MM.1S (cell line): ENCODE measurements around the gene ZSCAN25.

Experiments
- DNase-seq: peaks from one replicate; pipeline ENCODE4 v3.0.0-alpha.2; 2015
- H2AFZ ChIP-seq: fragments of 300-600 bp; sonication (generic); 2 replicates; pipeline ENCODE4 v1.6.0; 2016; ENCODE audit warnings: antibody characterized with exemption, low read length
- H3F3A ChIP-seq: fragments of 300-600 bp; sonication (generic); 2 replicates; pipeline ENCODE4 v1.6.1; 2016; ENCODE audit warnings: mild to moderate bottlenecking, antibody characterized with exemption, low read length, moderate library complexity, mixed read lengths; ENCODE audit not compliant: insufficient read depth
- H3K27ac ChIP-seq: fragments of 300-600 bp; sonication (generic); 2 replicates; pipeline ENCODE4 v1.5.1; 2016; ENCODE audit warnings: mild to moderate bottlenecking, low read length
- H3K27me3 ChIP-seq: fragments of 300-600 bp; sonication (generic); replicated peaks from 2 replicates; pipeline ENCODE4 v1.6.0; 2016; ENCODE audit warnings: low read length; ENCODE audit not compliant: insufficient read depth
- H3K36me3 ChIP-seq: fragments of 300-600 bp; sonication (generic); replicated peaks from 2 replicates; pipeline ENCODE4 v1.6.1; 2016; ENCODE audit warnings: mild to moderate bottlenecking, low read length, mixed read lengths; ENCODE audit not compliant: insufficient read depth
- H3K4me1 ChIP-seq: fragments of 300-600 bp; sonication (generic); 2 replicates; pipeline ENCODE4 v1.6.1; 2016; ENCODE audit warnings: low read length, mixed read lengths
- H3K4me2 ChIP-seq: fragments of 300-600 bp; sonication (generic); 2 replicates; pipeline ENCODE4 v1.6.0; 2016; ENCODE audit warnings: low read depth, low read length
- H3K4me3 ChIP-seq: fragments of 300-600 bp; sonication (generic); 2 replicates; pipeline ENCODE4 v1.5.1; 2016; ENCODE audit warnings: low read length, mixed read lengths
- H3K79me2 ChIP-seq: fragments of 300-600 bp; sonication (generic); 2 replicates; pipeline ENCODE4 v1.6.1; 2016; ENCODE audit warnings: mixed run types, low read length, mixed read lengths
- H3K9ac ChIP-seq: fragments of 300-600 bp; sonication (generic); 2 replicates; pipeline ENCODE4 v1.6.1; 2016; ENCODE audit warnings: low read length, mixed read lengths
- H3K9me2 ChIP-seq: fragments of 300-600 bp; sonication (generic); replicated peaks from 2 replicates; pipeline ENCODE4 v1.6.1; 2016; ENCODE audit warnings: mild to moderate bottlenecking, low read length, mixed read lengths; ENCODE audit not compliant: insufficient read depth
- H3K9me3 ChIP-seq: fragments of 300-600 bp; sonication (generic); replicated peaks from 2 replicates; pipeline ENCODE4 v1.6.1; 2016; ENCODE audit warnings: mild to moderate bottlenecking, low read length, mixed read lengths; ENCODE audit not compliant: insufficient read depth
- H4K20me1 ChIP-seq: fragments of 300-600 bp; sonication (generic); 2 replicates; pipeline ENCODE4 v1.6.1; 2016; ENCODE audit warnings: mild to moderate bottlenecking, low read length, moderate library complexity, mixed read lengths; ENCODE audit not compliant: insufficient read depth
- CTCF ChIP-seq: fragments of 300-600 bp; sonication (generic); IDR thresholded peaks from 2 replicates; pipeline ENCODE4 v1.5.1; 2016; ENCODE audit warnings: antibody characterized with exemption, low read length, mixed read lengths
- EZH2 ChIP-seq: fragments of 300-600 bp; sonication (generic); optimal IDR thresholded peaks from 2 replicates; pipeline ENCODE3; 2017; ENCODE audit warnings: low read depth, mild to moderate bottlenecking, antibody characterized with exemption, low read length, mixed read lengths
- EZH2phosphoT487 ChIP-seq: fragments of 300-600 bp; sonication (generic); IDR thresholded peaks from 2 replicates; pipeline ENCODE4 v1.6.1; 2018; ENCODE audit warnings: antibody characterized with exemption, low read length

The ZSCAN25 gene

GRCh38 chr7:99666013-99666395, 49.3 kb downstream of the ZSCAN25 start:
- no peak overlapping the region for H3K27ac ChIP-seq
- no peaks in the 10 kb centered on the region for H3F3A ChIP-seq
- no peaks in the 10 kb centered on the region for H3K36me3 ChIP-seq
- TF ChIP-seq EZH2phosphoT487 (no peak), CTCF (no peak), EZH2 (no peak)
- H3K4me2 ChIP-seq = no peak overlapping the region
- H3K9me2 ChIP-seq = no peaks in the 10 kb centered on the region
- H4K20me1 ChIP-seq = no peaks in the 10 kb centered on the region
- no peaks in the 10 kb centered on the region for H3K79me2 ChIP-seq
- no peaks in the 10 kb centered on the region for H3K27me3 ChIP-seq
- no peak overlapping the region for H3K9ac ChIP-seq
- no peak overlapping the region for H2AFZ ChIP-seq
- no peaks in the 10 kb centered on the region for H3K4me1 ChIP-seq
- no peak overlapping the region for H3K4me3 ChIP-seq
- DNase-seq = no peak
- H3K9me3 ChIP-seq = no peaks in the 10 kb centered on the region

- no peak overlapping the region for H3K27ac ChIP-seq
- no peak for DNase-seq
- H3K9me2 ChIP-seq = no peaks in the 10 kb centered on the region
- H3K27me3 ChIP-seq = no peaks in the 10 kb centered on the region
- H3K4me3 ChIP-seq = no peak overlapping the region
- H3F3A ChIP-seq = no peaks in the 10 kb centered on the region
- no peak for TF ChIP-seq EZH2phosphoT487
- TF ChIP-seq EZH2 = no peak
- TF ChIP-seq CTCF = no peak
- H3K9ac ChIP-seq = no peak overlapping the region
- no peak overlapping the region for H3K4me2 ChIP-seq
- no peak overlapping the region for H2AFZ ChIP-seq
- H3K36me3 ChIP-seq = no peaks in the 10 kb centered on the region
- no peaks in the 10 kb centered on the region for H4K20me1 ChIP-seq
- H3K9me3 ChIP-seq = no peaks in the 10 kb centered on the region
- no peaks in the 10 kb centered on the region for H3K79me2 ChIP-seq
- no peaks in the 10 kb centered on the region for H3K4me1 ChIP-seq
Observed at GRCh38 chr7:99667179-99667578, 50.4 kb downstream of the ZSCAN25 start.

- H3K79me2 ChIP-seq = no peaks in the 10 kb centered on the region
- no peak overlapping the region for H3K9ac ChIP-seq
- no peak for DNase-seq
- H3F3A ChIP-seq = no peaks in the 10 kb centered on the region
- H3K9me3 ChIP-seq = no peaks in the 10 kb centered on the region
- H3K9me2 ChIP-seq = no peaks in the 10 kb centered on the region
- H4K20me1 ChIP-seq = no peaks in the 10 kb centered on the region
- no peak overlapping the region for H3K4me3 ChIP-seq
- no peak overlapping the region for H3K4me2 ChIP-seq
- no peaks in the 10 kb centered on the region for H3K27me3 ChIP-seq
- no peak overlapping the region for H2AFZ ChIP-seq
- no peaks in the 10 kb centered on the region for H3K4me1 ChIP-seq
- H3K36me3 ChIP-seq = no peaks in the 10 kb centered on the region
- H3K27ac ChIP-seq = no peak overlapping the region
- TF ChIP-seq CTCF (no peak), EZH2phosphoT487 (no peak), EZH2 (no peak)
Observed at GRCh38 chr7:99668541-99668940, 51.8 kb downstream of the ZSCAN25 start.
